OCI-LY1 (cell line): ENCODE measurements around the gene TM7SF3.

ENCODE experiments used
- EZH2 ChIP-seq: fragments of 200-600 bp; sonication (generic), shearing (Covaris generic); IDR thresholded peaks from 2 replicates; pipeline ENCODE4 v1.8.0; 2017; ENCODE audit warnings: borderline replicate concordance, mixed run types, mild to moderate bottlenecking, antibody characterized with exemption, low read length, moderate library complexity, mixed read lengths
- TF ChIP-seq, protein P1 (sequence below): fragments of 200-600 bp; sonication (generic), shearing (Covaris generic); IDR thresholded peaks from 2 replicates; pipeline ENCODE4 v1.5.1; 2017; ENCODE audit warnings: mild to moderate bottlenecking, antibody characterized with exemption, low read length, moderate library complexity, mixed read lengths

DNA sequence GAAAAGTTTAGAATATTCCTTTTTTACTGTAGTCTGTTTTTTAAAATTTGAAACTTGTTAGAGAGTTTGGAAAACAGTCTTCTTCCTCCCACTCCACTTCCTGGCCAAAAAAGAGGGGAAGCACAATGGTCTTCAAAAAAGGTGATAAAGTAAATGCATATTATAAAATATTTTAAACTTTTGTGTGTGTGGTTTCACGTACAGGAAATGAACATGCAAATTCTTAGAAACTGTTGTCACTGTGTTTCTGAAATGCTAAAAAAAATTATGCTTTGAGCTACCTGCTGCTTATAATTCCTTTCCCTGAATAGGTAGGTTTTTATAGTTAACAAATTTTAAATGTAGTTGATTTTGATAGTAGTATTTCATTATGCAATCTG lies 73.0 kb downstream of the TM7SF3 start:
- TF ChIP-seq, protein P1, sequence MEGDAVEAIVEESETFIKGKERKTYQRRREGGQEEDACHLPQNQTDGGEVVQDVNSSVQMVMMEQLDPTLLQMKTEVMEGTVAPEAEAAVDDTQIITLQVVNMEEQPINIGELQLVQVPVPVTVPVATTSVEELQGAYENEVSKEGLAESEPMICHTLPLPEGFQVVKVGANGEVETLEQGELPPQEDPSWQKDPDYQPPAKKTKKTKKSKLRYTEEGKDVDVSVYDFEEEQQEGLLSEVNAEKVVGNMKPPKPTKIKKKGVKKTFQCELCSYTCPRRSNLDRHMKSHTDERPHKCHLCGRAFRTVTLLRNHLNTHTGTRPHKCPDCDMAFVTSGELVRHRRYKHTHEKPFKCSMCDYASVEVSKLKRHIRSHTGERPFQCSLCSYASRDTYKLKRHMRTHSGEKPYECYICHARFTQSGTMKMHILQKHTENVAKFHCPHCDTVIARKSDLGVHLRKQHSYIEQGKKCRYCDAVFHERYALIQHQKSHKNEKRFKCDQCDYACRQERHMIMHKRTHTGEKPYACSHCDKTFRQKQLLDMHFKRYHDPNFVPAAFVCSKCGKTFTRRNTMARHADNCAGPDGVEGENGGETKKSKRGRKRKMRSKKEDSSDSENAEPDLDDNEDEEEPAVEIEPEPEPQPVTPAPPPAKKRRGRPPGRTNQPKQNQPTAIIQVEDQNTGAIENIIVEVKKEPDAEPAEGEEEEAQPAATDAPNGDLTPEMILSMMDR: no peak
- TF ChIP-seq EZH2: no peak
